ENCODE data around the gene KATNIP.

GRCh38 chr16:27500801-27501200 is 49.1 kb upstream of the KATNIP start:
- no peak for TF ChIP-seq REST (IDR thresholded peaks at IDR 0.05; ENCODE audit: insufficient replicate concordance, low read depth)
- no peak for TF ChIP-seq POLR2AphosphoS5 (IDR thresholded peaks at IDR 0.05; ENCODE audit: low read depth)
- TF ChIP-seq CTCF (IDR thresholded peaks at IDR 0.05; ENCODE audit: insufficient read depth, low read length), result no peak

All from HL-60 (cell line).